Effector memory CD4-positive, alpha-beta T cell (primary cell): ENCODE measurements around the gene ARHGAP15.

Source experiments
- DNase-seq, 3 donors: peaks; one replicate each; pipeline ENCODE4 v3.0.0-alpha.2; 2020
- H3K27ac ChIP-seq: 2 replicates; pipeline ENCODE4 v1.7.0; 2013; ENCODE audit warnings: mild to moderate bottlenecking, low read length, moderate library complexity; ENCODE audit not compliant: insufficient read depth, poor library complexity, severe bottlenecking
- H3K27me3 ChIP-seq: replicated peaks from 2 replicates; pipeline ENCODE4 v1.7.0; 2013; ENCODE audit warnings: mild to moderate bottlenecking, low read length; ENCODE audit not compliant: insufficient read depth, control insufficient read depth, poor library complexity, severe bottlenecking
- H3K36me3 ChIP-seq: 2 replicates; pipeline ENCODE4 v1.7.0; 2013; ENCODE audit warnings: mild to moderate bottlenecking, low read length, moderate library complexity; ENCODE audit not compliant: control insufficient read depth, insufficient read depth
- H3K4me1 ChIP-seq: 2 replicates; pipeline ENCODE4 v1.7.0; 2013; ENCODE audit warnings: low read length, mild to moderate bottlenecking; ENCODE audit not compliant: control insufficient read depth, insufficient read depth, poor library complexity, severe bottlenecking
- H3K4me3 ChIP-seq: 2 replicates; pipeline ENCODE4 v1.7.0; 2013; ENCODE audit warnings: low read length, low read depth, mild to moderate bottlenecking; ENCODE audit not compliant: insufficient read depth, poor library complexity, severe bottlenecking
- H3K9me3 ChIP-seq: 2 replicates; pipeline ENCODE4 v1.7.0; 2013; ENCODE audit warnings: mild to moderate bottlenecking, low read length, moderate library complexity; ENCODE audit not compliant: control insufficient read depth

ARHGAP15 gene

DNA sequence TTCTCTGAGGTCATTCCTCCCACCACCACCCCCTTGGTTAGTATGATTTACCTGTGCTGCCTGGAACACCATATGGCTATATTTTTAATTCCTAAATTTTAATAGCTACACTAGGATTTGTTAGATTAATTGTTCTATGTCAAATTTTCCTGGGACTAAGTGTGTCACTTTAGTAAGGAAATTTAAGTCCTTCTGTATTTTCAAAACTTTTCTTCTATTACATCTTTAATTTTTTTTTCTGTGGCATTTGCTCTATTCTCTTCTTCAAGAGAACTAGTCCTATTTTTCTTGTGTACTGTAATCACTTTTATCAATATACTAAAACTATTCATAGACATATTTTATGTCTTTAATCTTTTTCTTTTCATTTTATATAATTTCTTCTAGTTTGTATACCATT is 456.9 kb downstream of the ARHGAP15 start:
- DNase-seq = no peak
- no peak overlapping the region for H3K27ac ChIP-seq
- no peaks in the 10 kb centered on the region for H3K9me3 ChIP-seq
- H3K27me3 ChIP-seq = no peaks in the 10 kb centered on the region
- H3K4me3 ChIP-seq = no peak overlapping the region
- no peaks in the 10 kb centered on the region for H3K4me1 ChIP-seq
- peaks cover 14% of the 10 kb centered on the region for H3K36me3 ChIP-seq

DNA sequence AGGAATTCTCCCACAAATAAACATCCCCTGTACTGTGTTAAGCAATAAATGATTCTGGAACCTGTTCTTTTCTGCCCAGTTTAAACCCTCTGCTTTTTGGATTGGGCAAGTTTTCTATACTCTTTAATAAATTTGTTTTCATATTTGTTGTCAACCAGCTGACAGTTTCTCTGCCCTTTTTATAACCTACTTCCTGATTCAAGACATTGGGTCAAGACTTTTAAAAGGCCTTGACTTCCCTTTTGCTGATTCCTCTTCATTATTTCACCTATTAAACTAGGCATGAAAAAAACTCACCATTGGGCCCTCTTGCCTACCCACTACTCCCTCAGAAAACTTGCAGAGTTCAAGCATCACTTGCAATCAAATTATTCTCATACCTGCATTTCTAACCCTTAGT is 459.5 kb downstream of the ARHGAP15 start:
- Histone ChIP-seq H3K4me1 (no peaks in the 10 kb centered on the region), H3K27me3 (no peaks in the 10 kb centered on the region), H3K36me3 (peaks cover 9% of the 10 kb centered on the region), H3K27ac (no peak overlapping the region), H3K4me3 (no peak overlapping the region), H3K9me3 (no peaks in the 10 kb centered on the region)
- no peak for DNase-seq

- Histone ChIP-seq H3K27ac (no peak overlapping the region), H3K4me3 (no peak overlapping the region), H3K4me1 (no peaks in the 10 kb centered on the region), H3K36me3 (peaks cover 3% of the 10 kb centered on the region), H3K27me3 (no peaks in the 10 kb centered on the region), H3K9me3 (no peaks in the 10 kb centered on the region)
- no peak for DNase-seq
Observed at GRCh38 chr2:143594161-143594560, 464.9 kb downstream of the ARHGAP15 start.

DNA sequence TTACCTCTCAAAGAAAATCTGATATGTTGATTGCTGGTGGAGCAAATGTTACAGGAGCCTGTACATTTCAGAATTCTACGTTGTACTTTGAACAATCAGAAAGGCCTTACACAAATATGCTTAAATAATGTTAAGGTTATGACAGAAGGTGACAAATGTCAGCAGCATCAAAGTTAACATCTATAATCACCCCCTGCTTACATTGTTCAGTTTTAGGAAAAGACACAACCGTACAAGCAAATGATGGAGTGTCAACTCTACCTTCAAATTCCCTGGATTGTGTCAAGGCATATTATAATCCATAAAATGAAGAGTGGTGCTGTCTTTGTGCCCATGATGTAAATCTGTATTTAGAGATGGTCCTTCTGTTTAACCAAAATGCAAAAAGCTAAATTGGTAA is 465.5 kb downstream of the ARHGAP15 start:
- no peaks in the 10 kb centered on the region for H3K4me1 ChIP-seq
- no peak overlapping the region for H3K4me3 ChIP-seq
- no peaks in the 10 kb centered on the region for H3K9me3 ChIP-seq
- DNase-seq = no peak
- no peaks in the 10 kb centered on the region for H3K27me3 ChIP-seq
- H3K27ac ChIP-seq = no peak overlapping the region
- peaks cover 1% of the 10 kb centered on the region for H3K36me3 ChIP-seq

GRCh38 chr2:143600116-143600515 is 470.9 kb downstream of the ARHGAP15 start:
- no peak for DNase-seq
- Histone ChIP-seq H3K4me3 (no peak overlapping the region), H3K9me3 (no peaks in the 10 kb centered on the region), H3K27ac (no peak overlapping the region), H3K36me3 (peaks cover 14% of the 10 kb centered on the region), H3K4me1 (no peaks in the 10 kb centered on the region), H3K27me3 (no peaks in the 10 kb centered on the region)

- no peak overlapping the region for H3K4me3 ChIP-seq
- no peak for DNase-seq
- H3K36me3 ChIP-seq = peaks cover 17% of the 10 kb centered on the region
- H3K27me3 ChIP-seq = no peaks in the 10 kb centered on the region
- H3K4me1 ChIP-seq = peaks cover under 1% of the 10 kb centered on the region
- no peak overlapping the region for H3K27ac ChIP-seq
- H3K9me3 ChIP-seq = no peaks in the 10 kb centered on the region
Observed at GRCh38 chr2:143601828-143602227, 472.6 kb downstream of the ARHGAP15 start.

DNA sequence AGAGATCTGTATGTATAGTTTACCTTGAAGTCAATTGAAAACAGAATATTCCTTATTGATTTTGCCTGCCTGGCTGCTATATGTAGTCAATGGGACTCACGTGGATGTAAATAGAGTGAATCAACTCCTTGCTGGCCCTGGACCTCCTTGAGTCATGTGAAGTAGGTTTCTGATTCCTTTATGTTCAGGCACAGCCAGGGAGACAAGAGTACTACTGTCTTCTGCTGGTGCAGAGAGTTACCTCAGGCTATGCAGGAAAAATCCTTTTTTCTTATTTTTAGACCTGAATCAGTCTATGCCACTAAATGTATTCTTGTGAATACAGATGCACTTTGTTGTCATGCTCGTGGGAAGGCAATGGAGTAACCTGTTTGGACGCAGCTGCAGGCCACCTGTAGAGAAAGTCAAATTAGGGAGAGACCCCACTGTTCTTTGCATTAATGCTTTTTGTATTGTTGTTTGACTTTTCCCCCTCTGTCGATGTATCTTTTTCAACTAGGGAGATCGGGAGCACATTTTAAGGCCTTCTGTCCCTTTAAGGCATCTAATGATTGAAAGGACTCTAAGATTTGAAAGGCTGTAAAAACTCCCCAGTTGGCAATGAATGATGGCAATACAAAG is 473.9 kb downstream of the ARHGAP15 start:
- no peak for DNase-seq
- Histone ChIP-seq H3K4me1 (peaks cover 4% of the 10 kb centered on the region), H3K4me3 (no peak overlapping the region), H3K9me3 (no peaks in the 10 kb centered on the region), H3K27ac (no peak overlapping the region), H3K36me3 (peaks cover 25% of the 10 kb centered on the region), H3K27me3 (no peaks in the 10 kb centered on the region)

- Histone ChIP-seq H3K27ac (no peak overlapping the region), H3K4me1 (peaks cover 4% of the 10 kb centered on the region), H3K4me3 (no peak overlapping the region)
Observed at GRCh38 chr2:143603846-143604565, 474.8 kb downstream of the ARHGAP15 start.

DNA sequence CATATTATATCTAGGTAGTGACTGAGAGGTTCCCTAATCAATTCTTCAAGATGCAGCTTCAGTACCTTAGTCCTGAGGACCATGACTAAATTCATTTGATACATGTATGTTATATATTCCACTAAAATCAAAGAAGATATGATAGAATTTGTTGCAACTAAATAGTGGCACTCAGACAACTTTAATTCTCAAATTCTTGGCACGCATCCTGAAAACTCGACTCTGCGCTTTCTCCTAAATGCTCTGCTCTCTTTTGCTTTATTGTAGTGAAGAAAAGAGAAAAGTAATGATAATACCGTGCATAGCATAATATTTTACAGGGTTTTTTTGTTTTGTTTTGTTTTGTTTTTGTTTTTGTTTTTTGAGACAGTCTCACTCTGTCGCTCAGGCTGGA is 475.3 kb downstream of the ARHGAP15 start:
- no peak for DNase-seq
- Histone ChIP-seq H3K4me1 (peaks cover 4% of the 10 kb centered on the region), H3K9me3 (no peaks in the 10 kb centered on the region), H3K27me3 (no peaks in the 10 kb centered on the region), H3K27ac (no peak overlapping the region), H3K36me3 (peaks cover 25% of the 10 kb centered on the region), H3K4me3 (no peak overlapping the region)

More at GRCh38 chr2:143603846-143604565, 474.8 kb downstream of the ARHGAP15 start:
- peaks cover 25% of the 10 kb centered on the region for H3K36me3 ChIP-seq
- no peak for DNase-seq
- H3K27me3 ChIP-seq = no peaks in the 10 kb centered on the region
- no peaks in the 10 kb centered on the region for H3K9me3 ChIP-seq

- H3K4me3 ChIP-seq = no peak overlapping the region
- no peak overlapping the region for H3K27ac ChIP-seq
- DNase-seq = no peak
- H3K36me3 ChIP-seq = peaks cover 16% of the 10 kb centered on the region
- no peaks in the 10 kb centered on the region for H3K27me3 ChIP-seq
- no peaks in the 10 kb centered on the region for H3K9me3 ChIP-seq
- H3K4me1 ChIP-seq = peaks cover 4% of the 10 kb centered on the region
Observed at GRCh38 chr2:143607231-143608062, 478.2 kb downstream of the ARHGAP15 start.
